ENCODE measurements around the gene ZBTB16.

- TF ChIP-seq POLR2A (IDR thresholded peaks at IDR 0.05): no peak
- no peak for TF ChIP-seq CTCF (IDR thresholded peaks at IDR 0.05)
Observed at GRCh38 chr11:114265122-114265878, 205.8 kb downstream of the ZBTB16 start.

Measured in stomach (tissue), 4 donors.